Measurements from ENCODE around the gene STMN3. TPM values are rescaled to one million over a fixed set of nuclear protein-coding genes. Genes with fewer than 3 reads are reported as not detected.

The STMN3 gene
- total RNA-seq, 1 experiment from 2014 or later, result 138 TPM

DNA sequence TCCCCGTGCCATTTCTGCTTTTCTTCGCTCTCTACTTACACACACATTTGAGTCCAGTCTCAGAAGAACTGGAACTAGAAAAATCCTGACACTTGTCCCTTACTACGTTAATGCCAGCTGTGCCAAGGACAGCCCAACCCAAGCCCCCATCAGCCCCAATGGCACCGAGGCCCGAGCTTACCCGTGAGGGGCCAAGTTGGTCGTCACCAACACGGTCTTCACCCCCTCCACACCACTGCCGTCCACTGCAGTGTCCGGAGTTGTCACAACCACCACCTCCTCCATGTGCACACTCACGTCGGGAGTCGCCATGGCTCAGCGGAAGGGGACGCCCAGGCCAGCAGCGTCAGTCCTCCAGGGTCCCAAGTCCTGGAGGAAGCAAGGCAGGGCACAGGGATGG is 34.1 kb downstream of the STMN3 start:
- Histone ChIP-seq H3K9ac (ENCODE audit: low read length) (no peak overlapping the region), H2AFZ (ENCODE audit: low read depth, low read length, poor library complexity, severe bottlenecking) (no peak overlapping the region), H3K9me2 (ENCODE audit: insufficient read depth) (no peaks in the 10 kb centered on the region), H3K9me3 (ENCODE audit: control insufficient read depth in 1 of 2, insufficient read depth in 1 of 2, low read depth in 1 of 2, low read length in 2 of 2) (peaks cover 5 to 6% of the 10 kb centered on the region in 2 experiments; a peak in 1 of 4 replicates), H3K4me2 (ENCODE audit: low read length) (no peak overlapping the region), H3K4me3 (replicated peaks in 1 of 2; ENCODE audit: low read depth in 1 of 2, low read length in 2 of 2) (no peak overlapping the region), H3K27ac (ENCODE audit: low read depth, low read length) (no peak overlapping the region), H3K27me3 (ENCODE audit: insufficient read depth, low read length) (no peaks in the 10 kb centered on the region), H3K4me1 (ENCODE audit: control insufficient read depth in 1 of 2, insufficient read depth in 2 of 2, low read length in 2 of 2) (no peaks in the 10 kb centered on the region), H4K20me1 (ENCODE audit: insufficient read depth) (no peaks in the 10 kb centered on the region), H3K36me3 (ENCODE audit: control insufficient read depth in 1 of 2, insufficient read depth in 2 of 2, low read length in 2 of 2) (peaks cover 4 to 20% of the 10 kb centered on the region in 2 experiments), H3K79me2 (ENCODE audit: insufficient read depth, low read length) (peaks cover 31% of the 10 kb centered on the region)
- no peak for DNase-seq (ENCODE audit: low read depth, low spot score)
- BruUV-seq (replicated peaks), result no TSS peak
- RAD21 ChIA-PET (ENCODE audit: low non-redundant PET in 1 of 2, low total read pairs in 2 of 2, uncharacterized antibody in 2 of 2, unreplicated experiment in 2 of 2), result no interaction called here
- intact Hi-C loops (cut with micrococcal nuclease), result no loop called here
- POLR2A ChIA-PET, result no interaction called here
- CTCF ChIA-PET, result no interaction called here
- TF ChIP-seq SP1 (IDR thresholded peaks at IDR 0.05; ENCODE audit: low read depth) (no peak), JUND (IDR thresholded peaks at IDR 0.05) (no peak), TCF7L2 (IDR thresholded peaks at IDR 0.05; ENCODE audit: borderline replicate concordance, extremely low read depth, insufficient read depth, insufficient read length) (no peak), CEBPB (IDR thresholded peaks at IDR 0.05; ENCODE audit: low read depth) (no peak), EGR1 (IDR thresholded peaks at IDR 0.05; ENCODE audit: low read depth) (no peak), ELF1 (IDR thresholded peaks at IDR 0.05; ENCODE audit: borderline replicate concordance, low read depth) (no peak), CBX3 (IDR thresholded peaks at IDR 0.05; ENCODE audit: low read depth) (no peak), POLR2AphosphoS5 (IDR thresholded peaks at IDR 0.05; ENCODE audit: low read depth, low read length) (no peak), YY1 (IDR thresholded peaks at IDR 0.05; ENCODE audit: extremely low read depth, insufficient replicate concordance, low read depth, low read length) (no peak), EZH2 (IDR thresholded peaks at IDR 0.05) (no peak), EZH2phosphoT487 (IDR thresholded peaks at IDR 0.05; ENCODE audit: borderline replicate concordance) (no peak), POLR2A (IDR thresholded peaks at IDR 0.05; ENCODE audit: borderline replicate concordance, extremely low read depth, insufficient read depth, insufficient read length) (no peak), ZNF274 (IDR thresholded peaks at IDR 0.05; ENCODE audit: low read depth, low read length) (no peak), FOSL1 (IDR thresholded peaks at IDR 0.05; ENCODE audit: low read depth) (no peak), SRF (IDR thresholded peaks at IDR 0.05; ENCODE audit: low read depth) (no peak)
- TF ChIP-seq, protein P1, sequence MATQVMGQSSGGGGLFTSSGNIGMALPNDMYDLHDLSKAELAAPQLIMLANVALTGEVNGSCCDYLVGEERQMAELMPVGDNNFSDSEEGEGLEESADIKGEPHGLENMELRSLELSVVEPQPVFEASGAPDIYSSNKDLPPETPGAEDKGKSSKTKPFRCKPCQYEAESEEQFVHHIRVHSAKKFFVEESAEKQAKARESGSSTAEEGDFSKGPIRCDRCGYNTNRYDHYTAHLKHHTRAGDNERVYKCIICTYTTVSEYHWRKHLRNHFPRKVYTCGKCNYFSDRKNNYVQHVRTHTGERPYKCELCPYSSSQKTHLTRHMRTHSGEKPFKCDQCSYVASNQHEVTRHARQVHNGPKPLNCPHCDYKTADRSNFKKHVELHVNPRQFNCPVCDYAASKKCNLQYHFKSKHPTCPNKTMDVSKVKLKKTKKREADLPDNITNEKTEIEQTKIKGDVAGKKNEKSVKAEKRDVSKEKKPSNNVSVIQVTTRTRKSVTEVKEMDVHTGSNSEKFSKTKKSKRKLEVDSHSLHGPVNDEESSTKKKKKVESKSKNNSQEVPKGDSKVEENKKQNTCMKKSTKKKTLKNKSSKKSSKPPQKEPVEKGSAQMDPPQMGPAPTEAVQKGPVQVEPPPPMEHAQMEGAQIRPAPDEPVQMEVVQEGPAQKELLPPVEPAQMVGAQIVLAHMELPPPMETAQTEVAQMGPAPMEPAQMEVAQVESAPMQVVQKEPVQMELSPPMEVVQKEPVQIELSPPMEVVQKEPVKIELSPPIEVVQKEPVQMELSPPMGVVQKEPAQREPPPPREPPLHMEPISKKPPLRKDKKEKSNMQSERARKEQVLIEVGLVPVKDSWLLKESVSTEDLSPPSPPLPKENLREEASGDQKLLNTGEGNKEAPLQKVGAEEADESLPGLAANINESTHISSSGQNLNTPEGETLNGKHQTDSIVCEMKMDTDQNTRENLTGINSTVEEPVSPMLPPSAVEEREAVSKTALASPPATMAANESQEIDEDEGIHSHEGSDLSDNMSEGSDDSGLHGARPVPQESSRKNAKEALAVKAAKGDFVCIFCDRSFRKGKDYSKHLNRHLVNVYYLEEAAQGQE (IDR thresholded peaks at IDR 0.05; ENCODE audit: low read depth), result no peak
- TF ChIP-seq, protein P2, sequence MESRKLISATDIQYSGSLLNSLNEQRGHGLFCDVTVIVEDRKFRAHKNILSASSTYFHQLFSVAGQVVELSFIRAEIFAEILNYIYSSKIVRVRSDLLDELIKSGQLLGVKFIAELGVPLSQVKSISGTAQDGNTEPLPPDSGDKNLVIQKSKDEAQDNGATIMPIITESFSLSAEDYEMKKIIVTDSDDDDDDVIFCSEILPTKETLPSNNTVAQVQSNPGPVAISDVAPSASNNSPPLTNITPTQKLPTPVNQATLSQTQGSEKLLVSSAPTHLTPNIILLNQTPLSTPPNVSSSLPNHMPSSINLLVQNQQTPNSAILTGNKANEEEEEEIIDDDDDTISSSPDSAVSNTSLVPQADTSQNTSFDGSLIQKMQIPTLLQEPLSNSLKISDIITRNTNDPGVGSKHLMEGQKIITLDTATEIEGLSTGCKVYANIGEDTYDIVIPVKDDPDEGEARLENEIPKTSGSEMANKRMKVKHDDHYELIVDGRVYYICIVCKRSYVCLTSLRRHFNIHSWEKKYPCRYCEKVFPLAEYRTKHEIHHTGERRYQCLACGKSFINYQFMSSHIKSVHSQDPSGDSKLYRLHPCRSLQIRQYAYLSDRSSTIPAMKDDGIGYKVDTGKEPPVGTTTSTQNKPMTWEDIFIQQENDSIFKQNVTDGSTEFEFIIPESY (IDR thresholded peaks at IDR 0.05; ENCODE audit: extremely low read depth, insufficient replicate concordance, low read length), result no peak
- no peak for ATAC-seq
